Suppressor macrophage treated with lipopolysaccharide for 1 hour (primary cell): ENCODE measurements around the gene PPIF.

Experiments
- DNase-seq, 3 donors: peaks; one replicate each; pipeline ENCODE4 v3.0.0-alpha.2; 2020 to 2022

The PPIF gene

GRCh38 chr10:79403441-79404230 is 56.4 kb downstream of the PPIF start:
- DNase-seq: no peak

- peak; percentile 47 to 59 (median 55) for DNase-seq
Measured at GRCh38 chr10:79404231-79404609, 57.0 kb downstream of the PPIF start.

DNA sequence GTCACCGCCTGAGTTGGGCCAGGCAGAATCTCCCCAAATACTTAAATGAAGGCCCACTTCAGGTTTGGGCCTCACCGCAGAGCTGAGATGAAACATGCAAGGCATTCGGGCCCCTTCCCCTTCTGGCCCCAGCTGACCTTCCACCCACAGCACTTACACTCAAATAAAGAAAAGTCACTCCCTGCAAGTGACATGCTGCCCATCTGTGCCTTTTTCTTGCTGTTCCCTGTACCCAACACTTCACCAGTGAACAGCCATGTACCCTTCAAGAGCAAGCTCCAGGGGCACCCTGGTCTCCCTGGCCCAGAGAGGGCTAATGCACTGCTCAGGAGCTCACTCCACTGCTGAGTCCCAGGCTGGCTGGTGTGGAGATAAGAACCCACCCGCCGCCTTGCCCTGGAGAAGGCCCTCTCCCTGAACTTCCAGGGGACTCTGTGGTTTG is 57.4 kb downstream of the PPIF start:
- no peak for DNase-seq
